OCI-LY3 (cell line): ENCODE data around the gene ADGRA3.

Source experiments
- CTCF ChIP-seq: fragments of 200-600, 300-600 bp; sonication (generic); IDR thresholded peaks from 2 replicates; pipeline ENCODE4 v1.5.1; 2014; ENCODE audit warnings: antibody characterized with exemption, low read length, low read depth
- EZH2phosphoT487 ChIP-seq: fragments of 200-600 bp; shearing (Covaris generic); IDR thresholded peaks from 2 replicates; pipeline ENCODE4 v1.6.1; 2018; ENCODE audit warnings: antibody characterized with exemption, mixed run types, low read depth

- TF ChIP-seq CTCF (no peak), EZH2phosphoT487 (no peak)
These were observed 15.7 kb downstream of the ADGRA3 start for GRCh38 chr4:22500128-22500611.
